ENCODE results near the gene FNIP2. TPM values are rescaled to one million over a fixed set of nuclear protein-coding genes. Genes with fewer than 3 reads are reported as not detected.
"Not testable (repeated sequence)": the region's sequence is repeated elsewhere in the genome, so short reads cannot be mapped to it uniquely, and the experiment has no call there.

The FNIP2 gene
- total RNA-seq, 1 experiment from 2014 or later = 35.3 TPM

DNA sequence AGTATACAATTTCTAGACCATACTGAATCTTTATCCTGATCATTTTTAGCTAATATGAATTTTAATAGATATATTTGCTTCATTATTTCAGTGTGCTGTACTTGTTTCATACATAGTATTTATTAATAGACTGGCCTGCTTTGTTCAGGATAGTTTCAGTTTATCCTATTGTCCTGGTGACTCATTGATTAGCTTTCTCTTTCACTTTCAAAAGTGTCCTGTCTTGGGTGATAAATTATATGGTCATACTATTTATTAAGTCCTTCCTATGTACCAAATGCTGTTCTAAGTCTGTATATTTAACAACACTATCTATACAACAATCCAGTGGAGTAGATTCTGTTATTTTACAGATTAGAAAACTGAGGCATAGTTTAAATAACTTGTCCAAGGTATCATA, 180.3 kb downstream of the FNIP2 start:
- Mint-ChIP-seq H3K27ac (ENCODE audit: unreplicated experiment) (no peak overlapping the region), H3K9me3 (ENCODE audit: low read depth, unreplicated experiment) (peaks cover 2% of the 10 kb centered on the region), H3K4me3 (ENCODE audit: low read depth, unreplicated experiment) (no peak overlapping the region), H3K27me3 (ENCODE audit: unreplicated experiment) (no peaks in the 10 kb centered on the region), H3K4me1 (ENCODE audit: low read depth, unreplicated experiment) (peaks cover 8% of the 10 kb centered on the region), H3K36me3 (ENCODE audit: insufficient read depth, unreplicated experiment) (no peaks in the 10 kb centered on the region)
- no TSS peak for BruUV-seq (replicated peaks)
- TF ChIP-seq, protein P1, sequence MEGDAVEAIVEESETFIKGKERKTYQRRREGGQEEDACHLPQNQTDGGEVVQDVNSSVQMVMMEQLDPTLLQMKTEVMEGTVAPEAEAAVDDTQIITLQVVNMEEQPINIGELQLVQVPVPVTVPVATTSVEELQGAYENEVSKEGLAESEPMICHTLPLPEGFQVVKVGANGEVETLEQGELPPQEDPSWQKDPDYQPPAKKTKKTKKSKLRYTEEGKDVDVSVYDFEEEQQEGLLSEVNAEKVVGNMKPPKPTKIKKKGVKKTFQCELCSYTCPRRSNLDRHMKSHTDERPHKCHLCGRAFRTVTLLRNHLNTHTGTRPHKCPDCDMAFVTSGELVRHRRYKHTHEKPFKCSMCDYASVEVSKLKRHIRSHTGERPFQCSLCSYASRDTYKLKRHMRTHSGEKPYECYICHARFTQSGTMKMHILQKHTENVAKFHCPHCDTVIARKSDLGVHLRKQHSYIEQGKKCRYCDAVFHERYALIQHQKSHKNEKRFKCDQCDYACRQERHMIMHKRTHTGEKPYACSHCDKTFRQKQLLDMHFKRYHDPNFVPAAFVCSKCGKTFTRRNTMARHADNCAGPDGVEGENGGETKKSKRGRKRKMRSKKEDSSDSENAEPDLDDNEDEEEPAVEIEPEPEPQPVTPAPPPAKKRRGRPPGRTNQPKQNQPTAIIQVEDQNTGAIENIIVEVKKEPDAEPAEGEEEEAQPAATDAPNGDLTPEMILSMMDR (IDR thresholded peaks at IDR 0.05; ENCODE audit: unreplicated experiment) = no peak
- CTCF ChIA-PET = interaction anchor here (1.3 kb wide), 1 partner anchor 15 kb away, joined by 3 read pairs; no protein-coding TSS in a partner anchor
- intact Hi-C loops (cut with micrococcal nuclease; ENCODE audit: unreplicated experiment) = no loop called here
- no peak for DNase-seq

GRCh38 chr4:158952221-158952774, 183.5 kb downstream of the FNIP2 start:
- H3K4me1 Mint-ChIP-seq (ENCODE audit: low read depth, unreplicated experiment); DNase-seq; H3K9me3 Mint-ChIP-seq (ENCODE audit: low read depth, unreplicated experiment); BruUV-seq (replicated peaks); H3K36me3 Mint-ChIP-seq (ENCODE audit: insufficient read depth, unreplicated experiment); H3K27me3 Mint-ChIP-seq (ENCODE audit: unreplicated experiment); intact Hi-C loops (cut with micrococcal nuclease; ENCODE audit: unreplicated experiment); H3K4me3 Mint-ChIP-seq (ENCODE audit: low read depth, unreplicated experiment); CTCF ChIA-PET; H3K27ac Mint-ChIP-seq (ENCODE audit: unreplicated experiment): not testable (repeated sequence)

- H3K9me3 Mint-ChIP-seq (ENCODE audit: low read depth, unreplicated experiment); DNase-seq; BruUV-seq (replicated peaks); intact Hi-C loops (cut with micrococcal nuclease; ENCODE audit: unreplicated experiment); H3K36me3 Mint-ChIP-seq (ENCODE audit: insufficient read depth, unreplicated experiment); H3K4me1 Mint-ChIP-seq (ENCODE audit: low read depth, unreplicated experiment); CTCF ChIA-PET; H3K27me3 Mint-ChIP-seq (ENCODE audit: unreplicated experiment); H3K4me3 Mint-ChIP-seq (ENCODE audit: low read depth, unreplicated experiment); H3K27ac Mint-ChIP-seq (ENCODE audit: unreplicated experiment): not testable (repeated sequence)
These were observed 187.5 kb downstream of the FNIP2 start for GRCh38 chr4:158956345-158956744.

GRCh38 chr4:158956918-158957317, 188.1 kb downstream of the FNIP2 start:
- H3K36me3 Mint-ChIP-seq (ENCODE audit: insufficient read depth, unreplicated experiment); H3K4me1 Mint-ChIP-seq (ENCODE audit: low read depth, unreplicated experiment); H3K27ac Mint-ChIP-seq (ENCODE audit: unreplicated experiment); DNase-seq; CTCF ChIA-PET; H3K27me3 Mint-ChIP-seq (ENCODE audit: unreplicated experiment); BruUV-seq (replicated peaks); H3K4me3 Mint-ChIP-seq (ENCODE audit: low read depth, unreplicated experiment); intact Hi-C loops (cut with micrococcal nuclease; ENCODE audit: unreplicated experiment); H3K9me3 Mint-ChIP-seq (ENCODE audit: low read depth, unreplicated experiment): not testable (repeated sequence)

Other genes starting within 250 kb of the FNIP2 start
- gene RXFP1, start 247.1 kb upstream of the FNIP2 start, total RNA-seq (2022) = not detected in 2 replicates
- gene C4orf46, start 97.1 kb upstream of the FNIP2 start, total RNA-seq (2022) = 9.6 and 10.1 TPM in 2 replicates
- 8.4 and 13.8 TPM in 2 replicates for gene ETFDH, start 96.7 kb upstream of the FNIP2 start, total RNA-seq (2022)
- 32.4 and 34.4 TPM in 2 replicates for gene PPID, start 45.6 kb upstream of the FNIP2 start, total RNA-seq (2022)

Data from Calu3 (cell line).